ENCODE measurements around the gene LTBP1. TPM values are rescaled to one million over a fixed set of nuclear protein-coding genes. Genes with fewer than 3 reads are reported as not detected.

Gene LTBP1
- total RNA-seq, 4 donors from 2014 or later: 8.7 to 18.7 (median 13.0) TPM

DNA sequence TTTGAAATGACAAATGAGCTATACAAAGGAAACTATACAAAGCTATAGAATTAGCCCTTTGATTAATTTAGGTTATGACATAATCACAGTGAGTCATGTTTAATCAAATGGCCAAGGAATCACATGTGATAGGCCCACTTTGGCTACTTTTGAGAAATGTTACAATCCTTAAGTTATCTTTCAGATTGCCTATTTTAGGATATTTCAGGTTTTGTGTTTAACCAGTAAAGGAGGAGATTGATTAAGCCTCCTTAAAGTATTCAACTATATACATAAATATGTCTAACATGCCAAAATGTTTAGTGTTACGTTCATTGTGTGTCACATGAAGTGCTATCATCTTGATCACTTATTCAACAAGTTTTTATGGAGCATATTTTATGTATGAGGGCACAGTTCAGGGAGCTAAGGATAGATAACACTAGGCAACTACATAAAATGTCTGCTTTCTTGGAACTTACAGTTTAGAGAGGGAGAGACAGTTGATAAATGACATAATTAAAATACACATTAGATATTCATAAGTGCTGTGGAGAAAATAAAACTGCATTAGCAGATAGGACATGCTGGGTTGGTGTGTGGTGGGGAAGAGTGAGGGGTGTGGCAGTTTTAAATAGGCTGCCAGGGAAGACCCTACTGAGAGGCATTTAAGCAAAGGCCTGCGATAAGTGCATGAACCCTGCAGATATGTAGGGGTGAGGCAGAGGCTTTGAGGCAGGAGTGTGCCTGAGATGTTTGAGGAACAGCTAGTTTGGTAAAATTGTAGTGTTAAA is 77.2 kb downstream of the LTBP1 start:
- Histone ChIP-seq H3K36me3 (no peaks in the 10 kb centered on the region), H3K4me1 (peaks cover 2% of the 10 kb centered on the region), H3K9me3 (no peaks in the 10 kb centered on the region), H3K4me3 (no peak overlapping the region), H3K27ac (no peak overlapping the region), H3K27me3 (no peaks in the 10 kb centered on the region)
- 93% methylated on average over 2 of the region's 2 CpGs for WGBS
- TF ChIP-seq EP300 (IDR thresholded peaks at IDR 0.05) (no peak), POLR2A (IDR thresholded peaks at IDR 0.05) (no peak), POLR2AphosphoS5 (IDR thresholded peaks at IDR 0.05) (no peak)
- TF ChIP-seq, protein P1, sequence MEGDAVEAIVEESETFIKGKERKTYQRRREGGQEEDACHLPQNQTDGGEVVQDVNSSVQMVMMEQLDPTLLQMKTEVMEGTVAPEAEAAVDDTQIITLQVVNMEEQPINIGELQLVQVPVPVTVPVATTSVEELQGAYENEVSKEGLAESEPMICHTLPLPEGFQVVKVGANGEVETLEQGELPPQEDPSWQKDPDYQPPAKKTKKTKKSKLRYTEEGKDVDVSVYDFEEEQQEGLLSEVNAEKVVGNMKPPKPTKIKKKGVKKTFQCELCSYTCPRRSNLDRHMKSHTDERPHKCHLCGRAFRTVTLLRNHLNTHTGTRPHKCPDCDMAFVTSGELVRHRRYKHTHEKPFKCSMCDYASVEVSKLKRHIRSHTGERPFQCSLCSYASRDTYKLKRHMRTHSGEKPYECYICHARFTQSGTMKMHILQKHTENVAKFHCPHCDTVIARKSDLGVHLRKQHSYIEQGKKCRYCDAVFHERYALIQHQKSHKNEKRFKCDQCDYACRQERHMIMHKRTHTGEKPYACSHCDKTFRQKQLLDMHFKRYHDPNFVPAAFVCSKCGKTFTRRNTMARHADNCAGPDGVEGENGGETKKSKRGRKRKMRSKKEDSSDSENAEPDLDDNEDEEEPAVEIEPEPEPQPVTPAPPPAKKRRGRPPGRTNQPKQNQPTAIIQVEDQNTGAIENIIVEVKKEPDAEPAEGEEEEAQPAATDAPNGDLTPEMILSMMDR (IDR thresholded peaks at IDR 0.05): no peak
- no peak for DNase-seq (ENCODE audit: low spot score in 2 of 2)

- H3K4me3 ChIP-seq: no peak overlapping the region
- WGBS: 55% methylated on average over 2 of the region's 2 CpGs
- H3K4me1 ChIP-seq: peaks cover 2% of the 10 kb centered on the region
- no peak overlapping the region for H3K27ac ChIP-seq
- H3K36me3 ChIP-seq: no peaks in the 10 kb centered on the region
- H3K9me3 ChIP-seq: no peaks in the 10 kb centered on the region
- TF ChIP-seq, protein P1 (IDR thresholded peaks at IDR 0.05): no peak
- TF ChIP-seq EP300 (IDR thresholded peaks at IDR 0.05) (no peak), POLR2A (IDR thresholded peaks at IDR 0.05) (no peak), POLR2AphosphoS5 (IDR thresholded peaks at IDR 0.05) (no peak)
- H3K27me3 ChIP-seq: no peaks in the 10 kb centered on the region
- DNase-seq (ENCODE audit: low spot score in 2 of 2): no peak
These were observed 78.0 kb downstream of the LTBP1 start for GRCh38 chr2:33024758-33025157.

DNA sequence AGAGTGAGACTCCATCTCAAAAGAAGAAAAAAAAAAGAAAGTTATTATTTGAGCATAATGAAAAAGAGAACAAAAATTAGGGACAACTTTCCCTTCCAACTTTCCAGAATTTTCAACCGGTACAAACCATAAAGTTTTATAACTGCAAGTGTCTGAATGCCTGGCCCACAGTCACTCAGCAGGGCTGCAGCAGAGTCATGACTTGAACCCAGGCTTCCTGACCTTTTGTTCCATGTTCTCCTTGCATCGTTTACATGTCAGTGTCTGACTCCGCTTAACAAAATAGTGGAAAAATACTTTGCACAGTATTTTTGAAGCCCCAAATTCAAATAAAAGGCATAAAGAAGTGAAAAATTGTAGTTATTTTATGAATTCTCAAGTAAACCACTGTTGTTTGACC is 82.7 kb downstream of the LTBP1 start:
- Histone ChIP-seq H3K9me3 (no peaks in the 10 kb centered on the region), H3K4me1 (no peaks in the 10 kb centered on the region), H3K4me3 (no peak overlapping the region), H3K27me3 (no peaks in the 10 kb centered on the region), H3K36me3 (no peaks in the 10 kb centered on the region), H3K27ac (no peak overlapping the region)
- 78% methylated on average over 3 of the region's 3 CpGs for WGBS
- no peak for DNase-seq (ENCODE audit: low spot score in 2 of 2)
- no peak for TF ChIP-seq EP300 (IDR thresholded peaks at IDR 0.05)
- TF ChIP-seq, protein P1 (IDR thresholded peaks at IDR 0.05): no peak
- no peak for TF ChIP-seq POLR2A (IDR thresholded peaks at IDR 0.05)
- no peak for TF ChIP-seq POLR2AphosphoS5 (IDR thresholded peaks at IDR 0.05)

GRCh38 chr2:33029926-33030325 is 83.2 kb downstream of the LTBP1 start:
- no peak for DNase-seq (ENCODE audit: low spot score in 2 of 2)
- H3K27ac ChIP-seq: no peak overlapping the region
- peaks cover 2% of the 10 kb centered on the region for H3K4me1 ChIP-seq
- 58% methylated on average over 4 of the region's 4 CpGs for WGBS
- H3K9me3 ChIP-seq: no peaks in the 10 kb centered on the region
- no peaks in the 10 kb centered on the region for H3K36me3 ChIP-seq
- no peak overlapping the region for H3K4me3 ChIP-seq
- TF ChIP-seq POLR2AphosphoS5 (IDR thresholded peaks at IDR 0.05) (no peak), POLR2A (IDR thresholded peaks at IDR 0.05) (no peak), EP300 (IDR thresholded peaks at IDR 0.05) (no peak)
- TF ChIP-seq, protein P1 (IDR thresholded peaks at IDR 0.05): no peak
- no peaks in the 10 kb centered on the region for H3K27me3 ChIP-seq

- H3K36me3 ChIP-seq: no peaks in the 10 kb centered on the region
- no peak overlapping the region for H3K27ac ChIP-seq
- 81% methylated on average over 3 of the region's 3 CpGs for WGBS
- peaks cover 3% of the 10 kb centered on the region for H3K4me1 ChIP-seq
- no peaks in the 10 kb centered on the region for H3K27me3 ChIP-seq
- DNase-seq (ENCODE audit: low spot score in 2 of 2): no peak
- H3K9me3 ChIP-seq: no peaks in the 10 kb centered on the region
- TF ChIP-seq, protein P1 (IDR thresholded peaks at IDR 0.05): no peak
- no peak for TF ChIP-seq POLR2AphosphoS5 (IDR thresholded peaks at IDR 0.05)
- TF ChIP-seq EP300 (IDR thresholded peaks at IDR 0.05): no peak
- no peak for TF ChIP-seq POLR2A (IDR thresholded peaks at IDR 0.05)
- no peak overlapping the region for H3K4me3 ChIP-seq
These were observed 83.6 kb downstream of the LTBP1 start for GRCh38 chr2:33030326-33030725.

All from suprapubic skin (tissue), 4 donors.